Putamen (tissue), 1 donor: Measurements from ENCODE around the gene HSFX1.

Source experiments
- DNase-seq: peaks from one replicate; pipeline ENCODE4 v3.0.0-alpha.2; 2016; ENCODE audit warnings: low spot score

The HSFX1 gene

GRCh38 chrX:149807747-149808458 lies 34.0 kb downstream of the HSFX1 start:
- DNase-seq = no peak

GRCh38 chrX:149818652-149819051 lies 44.8 kb downstream of the HSFX1 start:
- no peak for DNase-seq

GRCh38 chrX:149819371-149819770 lies 45.5 kb downstream of the HSFX1 start:
- DNase-seq = no peak

- DNase-seq = no peak
Observed at GRCh38 chrX:149825424-149825823, 51.6 kb downstream of the HSFX1 start.
